Measurements from ENCODE around the gene PSMB10. TPM values are rescaled to one million over a fixed set of nuclear protein-coding genes. Genes with fewer than 3 reads are reported as not detected.

The PSMB10 gene
- total RNA-seq, 1 donor from 2014 or later: 82.7 TPM

DNA sequence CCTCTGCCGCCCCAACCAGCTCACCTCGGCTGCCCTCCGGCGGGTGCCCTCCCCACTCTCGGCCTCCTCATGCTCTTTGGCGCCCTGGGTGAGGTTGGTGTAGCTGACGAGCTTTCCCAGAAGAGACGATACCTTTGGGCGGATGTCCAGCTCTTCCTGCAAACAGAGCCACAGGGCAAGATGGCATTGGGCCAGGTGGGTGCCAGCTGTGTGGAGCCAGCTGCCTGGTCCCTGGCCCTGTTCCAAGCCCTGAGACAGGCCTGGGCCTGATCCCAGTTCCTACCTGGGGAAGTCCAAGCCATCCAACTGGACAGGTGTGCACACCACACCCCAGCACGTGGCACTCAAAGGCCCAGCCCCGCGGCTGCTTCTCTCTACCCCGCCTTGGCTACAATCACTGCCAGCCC lies 24.9 kb upstream of the PSMB10 start:
- Histone ChIP-seq H3K9me3 (no peaks in the 10 kb centered on the region), H3K36me3 (peaks cover 62% of the 10 kb centered on the region), H3K27me3 (ENCODE audit: low read depth) (no peaks in the 10 kb centered on the region), H3K27ac (peak overlapping the region; percentile 58), H3K4me3 (no peak overlapping the region), H3K4me1 (peaks cover 77% of the 10 kb centered on the region)
- TF ChIP-seq, protein P1, sequence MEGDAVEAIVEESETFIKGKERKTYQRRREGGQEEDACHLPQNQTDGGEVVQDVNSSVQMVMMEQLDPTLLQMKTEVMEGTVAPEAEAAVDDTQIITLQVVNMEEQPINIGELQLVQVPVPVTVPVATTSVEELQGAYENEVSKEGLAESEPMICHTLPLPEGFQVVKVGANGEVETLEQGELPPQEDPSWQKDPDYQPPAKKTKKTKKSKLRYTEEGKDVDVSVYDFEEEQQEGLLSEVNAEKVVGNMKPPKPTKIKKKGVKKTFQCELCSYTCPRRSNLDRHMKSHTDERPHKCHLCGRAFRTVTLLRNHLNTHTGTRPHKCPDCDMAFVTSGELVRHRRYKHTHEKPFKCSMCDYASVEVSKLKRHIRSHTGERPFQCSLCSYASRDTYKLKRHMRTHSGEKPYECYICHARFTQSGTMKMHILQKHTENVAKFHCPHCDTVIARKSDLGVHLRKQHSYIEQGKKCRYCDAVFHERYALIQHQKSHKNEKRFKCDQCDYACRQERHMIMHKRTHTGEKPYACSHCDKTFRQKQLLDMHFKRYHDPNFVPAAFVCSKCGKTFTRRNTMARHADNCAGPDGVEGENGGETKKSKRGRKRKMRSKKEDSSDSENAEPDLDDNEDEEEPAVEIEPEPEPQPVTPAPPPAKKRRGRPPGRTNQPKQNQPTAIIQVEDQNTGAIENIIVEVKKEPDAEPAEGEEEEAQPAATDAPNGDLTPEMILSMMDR (IDR thresholded peaks at IDR 0.05): no peak
- ATAC-seq (peak; percentile 58 to 59), DNase-seq (peak; percentile 78)
- intact Hi-C loops (cut with DNase I): no loop called here

DNA sequence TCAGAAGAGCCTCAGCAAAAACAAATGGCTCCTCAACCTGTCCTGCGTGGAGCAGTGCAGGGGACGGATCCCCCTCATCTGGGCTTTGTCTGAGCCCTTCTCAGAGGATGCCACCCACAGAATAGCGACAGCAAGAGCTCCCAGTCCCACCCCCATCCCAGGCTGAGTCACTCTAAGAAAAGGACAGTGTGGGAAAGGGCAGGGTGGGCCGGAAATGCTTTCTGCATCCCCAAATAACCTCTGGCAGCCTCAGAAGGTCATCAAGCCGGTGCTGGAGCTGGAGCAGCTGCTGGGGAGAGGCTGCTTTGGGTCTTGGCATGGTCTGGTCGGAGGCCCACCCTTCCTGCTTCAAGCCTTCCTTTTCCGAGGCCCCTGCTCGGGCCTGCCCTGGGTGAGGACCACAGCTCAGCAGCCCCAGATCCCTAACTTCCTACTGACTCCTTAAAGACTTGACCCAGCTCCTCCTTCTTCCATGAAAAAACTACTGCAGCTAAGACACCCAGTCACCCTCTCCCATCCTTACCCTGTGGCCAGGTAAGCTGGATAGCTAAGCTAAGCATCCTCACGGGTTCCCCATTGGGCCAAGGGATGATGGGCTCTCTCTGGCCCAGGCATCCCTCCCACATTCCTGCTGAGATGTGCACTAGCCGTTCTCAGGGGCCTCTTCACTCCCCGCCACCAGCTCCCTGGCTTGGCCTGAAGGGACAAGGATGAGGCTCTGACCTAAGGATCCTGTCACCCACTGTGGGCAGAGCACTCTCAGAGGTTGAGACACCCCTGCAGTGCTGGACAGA lies 23.1 kb upstream of the PSMB10 start:
- H3K4me1 ChIP-seq: peaks cover 59% of the 10 kb centered on the region

DNA sequence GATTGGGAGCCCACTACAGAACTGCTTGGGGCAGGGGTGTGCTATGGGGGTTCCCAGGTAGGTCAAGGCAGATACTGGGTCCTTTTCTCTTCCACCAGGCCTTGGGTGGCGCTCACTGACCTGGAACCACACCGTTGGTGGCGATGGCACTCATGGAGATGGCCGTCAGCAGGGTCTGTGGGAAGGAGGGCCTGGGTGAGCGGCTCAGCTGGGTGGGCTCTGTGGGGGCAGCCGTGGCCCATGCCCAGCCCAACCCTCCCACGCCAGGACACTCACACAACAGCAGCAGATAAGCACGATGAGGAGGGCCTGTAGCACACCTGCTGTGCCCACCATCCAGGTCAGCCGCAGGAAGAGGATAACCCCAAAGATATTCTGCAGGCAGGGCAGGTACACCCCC lies 21.0 kb upstream of the PSMB10 start:
- Histone ChIP-seq H3K4me3 (no peak overlapping the region), H3K27me3 (ENCODE audit: low read depth) (no peaks in the 10 kb centered on the region), H3K4me1 (peaks cover 43% of the 10 kb centered on the region), H3K27ac (no peak overlapping the region), H3K9me3 (no peaks in the 10 kb centered on the region), H3K36me3 (peaks cover 91% of the 10 kb centered on the region)
- ATAC-seq (no peak), DNase-seq (no peak)
- TF ChIP-seq, protein P1 (IDR thresholded peaks at IDR 0.05): no peak
- intact Hi-C loops (cut with DNase I): no loop called here

More for the DNA sequence above, 23.1 kb upstream of the PSMB10 start:
- Histone ChIP-seq H3K4me3 (no peak overlapping the region), H3K36me3 (peaks cover 79% of the 10 kb centered on the region), H3K9me3 (no peaks in the 10 kb centered on the region), H3K27ac (peak overlapping the region; percentile 74), H3K27me3 (ENCODE audit: low read depth) (no peaks in the 10 kb centered on the region)
- ATAC-seq: peak; percentile 25 to 51
- no peak for DNase-seq
- intact Hi-C loops (cut with DNase I): no loop called here
- TF ChIP-seq, protein P1 (IDR thresholded peaks at IDR 0.05): no peak

DNA sequence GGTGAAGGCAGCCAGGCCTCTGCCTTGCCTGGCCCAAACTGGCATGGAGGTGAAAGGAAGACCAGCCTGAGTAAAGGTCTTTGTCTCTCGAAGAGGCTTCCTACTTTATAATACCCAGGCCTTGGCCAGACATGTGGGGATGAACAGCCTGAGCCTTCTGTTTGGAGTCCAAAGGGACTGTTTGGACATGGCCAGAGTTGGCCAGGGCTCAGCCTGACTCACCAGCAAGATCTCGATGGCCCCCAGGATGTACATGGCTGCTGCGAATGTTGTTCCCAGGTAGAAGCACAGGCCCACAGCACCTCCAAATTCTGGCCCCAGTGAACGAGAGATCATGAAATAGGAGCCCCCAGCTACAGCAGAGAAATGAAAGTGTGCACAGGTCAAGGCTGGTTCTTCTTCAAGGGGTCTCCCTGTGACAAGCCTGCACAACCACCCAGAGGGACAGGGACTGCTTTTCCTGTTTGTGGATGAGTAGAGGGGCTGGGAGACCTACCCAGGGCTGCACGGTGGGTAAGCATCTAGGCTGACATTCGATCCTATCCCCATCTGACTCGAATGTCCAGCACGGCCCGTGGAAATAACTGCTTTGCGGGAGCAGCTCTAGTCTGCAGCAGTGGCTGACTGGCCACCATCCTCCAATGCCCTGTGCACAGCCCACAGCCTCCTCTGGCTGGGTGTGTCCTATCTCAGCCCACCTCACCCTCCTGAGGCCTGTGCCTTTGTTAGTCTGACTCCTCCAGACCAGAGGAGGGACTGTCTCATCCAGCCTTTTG lies 18.0 kb upstream of the PSMB10 start:
- H3K36me3 ChIP-seq: peaks cover 91% of the 10 kb centered on the region
- no peak for ATAC-seq
- H3K27me3 ChIP-seq (ENCODE audit: low read depth): no peaks in the 10 kb centered on the region
- peaks cover 22% of the 10 kb centered on the region for H3K4me1 ChIP-seq
- no peaks in the 10 kb centered on the region for H3K9me3 ChIP-seq
- no peak for DNase-seq
- H3K4me3 ChIP-seq: no peak overlapping the region
- TF ChIP-seq, protein P1 (IDR thresholded peaks at IDR 0.05): no peak
- H3K27ac ChIP-seq: no peak overlapping the region
- intact Hi-C loops (cut with DNase I): no loop called here

DNA sequence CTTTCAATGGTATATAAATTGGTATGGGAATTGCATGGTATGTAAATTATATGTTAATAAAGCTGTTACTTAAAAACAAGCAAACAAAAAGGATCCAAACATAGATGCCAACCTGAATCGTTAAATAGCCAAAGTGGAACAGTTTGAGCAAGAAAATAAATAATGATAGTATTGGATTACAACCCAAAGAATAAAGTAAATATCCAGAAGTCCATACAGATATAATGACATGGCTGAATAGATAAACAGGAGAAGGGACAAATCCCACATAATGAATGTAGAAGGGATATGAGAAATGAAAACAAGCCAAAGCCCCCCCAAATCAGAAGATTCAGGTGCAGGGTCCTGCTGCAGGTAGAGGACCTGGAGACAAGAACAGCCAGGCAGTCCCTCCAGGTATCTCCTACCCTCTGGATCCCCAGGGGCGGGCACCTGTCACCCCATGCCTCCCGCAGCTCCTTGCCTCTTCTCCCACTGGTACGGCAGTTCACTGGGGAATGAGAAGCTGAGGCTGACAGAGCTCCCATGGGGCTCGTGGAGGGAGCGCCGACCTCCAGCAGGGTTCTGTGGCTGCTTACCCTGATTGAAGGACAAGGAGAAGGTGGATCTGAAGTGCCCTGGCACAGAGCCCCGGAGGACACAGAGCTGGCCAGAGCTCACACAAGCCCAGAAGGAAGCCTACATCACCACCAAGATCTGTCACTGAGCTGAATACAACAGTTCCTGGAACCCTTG lies 17.2 kb upstream of the PSMB10 start:
- Histone ChIP-seq H3K27me3 (ENCODE audit: low read depth) (no peaks in the 10 kb centered on the region), H3K27ac (no peak overlapping the region), H3K4me3 (no peak overlapping the region), H3K9me3 (no peaks in the 10 kb centered on the region), H3K4me1 (peaks cover 14% of the 10 kb centered on the region), H3K36me3 (peaks cover 91% of the 10 kb centered on the region)
- TF ChIP-seq, protein P1 (IDR thresholded peaks at IDR 0.05): no peak
- intact Hi-C loops (cut with DNase I): no loop called here
- no peak for DNase-seq
- no peak for ATAC-seq
